HEK293T (cell line): Measurements from ENCODE around the gene VMP1.
"Not testable (repeated sequence)": the region's sequence is repeated elsewhere in the genome, so short reads cannot be mapped to it uniquely, and the experiment has no call there.

Experiments used
- CTCF ChIA-PET: fragments of 350-600 bp; formaldehyde crosslinking; extraction: SDS; loops from one replicate; lab custom pipeline; 2021; ENCODE audit warnings: antibody characterized with exemption, inconsistent platforms; lab: Yijun Ruan, JAX
- POLR2A ChIA-PET: fragments of 350-600 bp; formaldehyde crosslinking; extraction: SDS; loops from one replicate; lab custom pipeline; 2020; ENCODE audit warnings: antibody characterized with exemption, inconsistent platforms; lab: Yijun Ruan, JAX
- DNase-seq: peaks from one replicate; pipeline ENCODE4 v3.0.0; 2012; ENCODE audit warnings: mixed read lengths; ENCODE audit errors: extremely low spot score
- ARNT ChIP-seq: fragments of 450-650 bp; IDR thresholded peaks from 2 replicates; pipeline ENCODE4 v1.6.1; 2017; ENCODE audit warnings: mild to moderate bottlenecking
- BHLHE40 ChIP-seq: fragments of 450-650 bp; IDR thresholded peaks from 2 replicates; pipeline ENCODE4 v1.6.1; 2016; ENCODE audit warnings: mild to moderate bottlenecking, moderate library complexity, borderline replicate concordance
- CTBP1 ChIP-seq: fragments of 450-650 bp; IDR thresholded peaks from 2 replicates; pipeline ENCODE4 v1.6.1; 2016; ENCODE audit warnings: borderline replicate concordance
- FOXA1 ChIP-seq: fragments of 450-650 bp; IDR thresholded peaks from 2 replicates; pipeline ENCODE4 v1.6.1; 2016; ENCODE audit warnings: mild to moderate bottlenecking
- FOXK2 ChIP-seq: fragments of 450-650 bp; IDR thresholded peaks from 2 replicates; pipeline ENCODE4 v1.6.1; 2016; ENCODE audit warnings: mild to moderate bottlenecking
- FOXM1 ChIP-seq: fragments of 450-650 bp; IDR thresholded peaks from 2 replicates; pipeline ENCODE4 v1.6.1; 2017; ENCODE audit warnings: mild to moderate bottlenecking, borderline replicate concordance
- HDGF ChIP-seq: fragments of 450-650 bp; IDR thresholded peaks from 2 replicates; pipeline ENCODE4 v1.6.1; 2017; ENCODE audit warnings: antibody characterized with exemption, borderline replicate concordance
- L3MBTL2 ChIP-seq: fragments of 450-650 bp; conservative IDR thresholded peaks from 2 replicates; pipeline ENCODE4 v1.6.1; 2016; ENCODE audit warnings: mild to moderate bottlenecking
- LEF1 ChIP-seq: fragments of 450-650 bp; IDR thresholded peaks from 2 replicates; pipeline ENCODE4 v1.6.1; 2017; ENCODE audit warnings: mild to moderate bottlenecking, borderline replicate concordance
- NFRKB ChIP-seq: fragments of 450-650 bp; IDR thresholded peaks from 2 replicates; pipeline ENCODE4 v1.6.1; 2016; ENCODE audit warnings: mild to moderate bottlenecking, moderate library complexity
- PKNOX1 ChIP-seq: fragments of 450-650 bp; IDR thresholded peaks from 2 replicates; pipeline ENCODE4 v1.6.1; 2016
- SP1 ChIP-seq: fragments of 450-650 bp; IDR thresholded peaks from 2 replicates; pipeline ENCODE4 v1.6.1; 2017
- SUZ12 ChIP-seq: fragments of 450-650 bp; IDR thresholded peaks from 2 replicates; pipeline ENCODE4 v1.6.1; 2016; ENCODE audit warnings: mild to moderate bottlenecking
- TARDBP ChIP-seq: fragments of 450-650 bp; IDR thresholded peaks from 2 replicates; pipeline ENCODE4 v1.6.1; 2016
- ZNF384 ChIP-seq: fragments of 450-650 bp; IDR thresholded peaks from 2 replicates; pipeline ENCODE4 v1.6.1; 2016

VMP1 gene

GRCh38 chr17:59756236-59756818, 48.9 kb downstream of the VMP1 start:
- ChIA-PET CTCF (interaction anchor here (0.5 kb wide), 1 partner anchor 9 kb away, joined by 6 read pairs; no protein-coding TSS in a partner anchor), POLR2A (no interaction called here)
- no peak for DNase-seq
- no peak for TF ChIP-seq SUZ12
- no peak for TF ChIP-seq ZNF384
- TF ChIP-seq NFRKB: no peak
- no peak for TF ChIP-seq FOXK2
- TF ChIP-seq SP1: no peak
- no peak for TF ChIP-seq PKNOX1
- TF ChIP-seq L3MBTL2: no peak

GRCh38 chr17:59757043-59757442, 49.6 kb downstream of the VMP1 start:
- POLR2A ChIA-PET: no interaction called here

GRCh38 chr17:59757470-59757869, 50.0 kb downstream of the VMP1 start:
- CTCF ChIA-PET: no interaction called here
- no peak for DNase-seq
- POLR2A ChIA-PET: no interaction called here
- no peak for TF ChIP-seq HDGF
- no peak for TF ChIP-seq SP1
- TF ChIP-seq FOXK2: no peak
- no peak for TF ChIP-seq ARNT
- no peak for TF ChIP-seq CTBP1
- TF ChIP-seq TARDBP: no peak
- no peak for TF ChIP-seq FOXM1
- no peak for TF ChIP-seq BHLHE40

More at GRCh38 chr17:59757043-59757442, 49.6 kb downstream of the VMP1 start:
- CTCF ChIA-PET: no interaction called here
- TF ChIP-seq FOXK2: no peak
- no peak for TF ChIP-seq PKNOX1
- no peak for TF ChIP-seq SUZ12
- no peak for TF ChIP-seq BHLHE40
- TF ChIP-seq L3MBTL2: no peak
- no peak for TF ChIP-seq CTBP1
- no peak for DNase-seq

- TF ChIP-seq CTBP1 (no peak), SP1 (no peak), SUZ12 (no peak), ZNF384 (no peak), LEF1 (no peak), HDGF (no peak), L3MBTL2 (no peak)
- POLR2A ChIA-PET: no interaction called here
- CTCF ChIA-PET: no interaction called here
Observed at GRCh38 chr17:59757881-59758385, 50.5 kb downstream of the VMP1 start.

GRCh38 chr17:59758998-59759651, 51.7 kb downstream of the VMP1 start:
- CTCF ChIA-PET: interaction anchor here (0.6 kb wide), 1 partner anchor 63 kb away, joined by 3 read pairs; no protein-coding TSS in a partner anchor
- DNase-seq, POLR2A ChIA-PET: not testable (repeated sequence)

More at GRCh38 chr17:59757881-59758385, 50.5 kb downstream of the VMP1 start:
- no peak for DNase-seq

GRCh38 chr17:59760160-59760559, 52.7 kb downstream of the VMP1 start:
- CTCF ChIA-PET: no interaction called here
- POLR2A ChIA-PET: no interaction called here
- no peak for TF ChIP-seq ARNT
- TF ChIP-seq FOXK2: no peak
- TF ChIP-seq ZNF384: no peak
- no peak for TF ChIP-seq SUZ12
- DNase-seq: no peak

GRCh38 chr17:59761385-59762048, 54.1 kb downstream of the VMP1 start:
- ChIA-PET POLR2A (no interaction called here), CTCF (no interaction called here)
- no peak for DNase-seq
- no peak for TF ChIP-seq SP1
- no peak for TF ChIP-seq ZNF384
- no peak for TF ChIP-seq L3MBTL2
- TF ChIP-seq LEF1: no peak
- no peak for TF ChIP-seq FOXA1
- TF ChIP-seq NFRKB: no peak
